ENCODE measurements around the gene INVS. TPM values are rescaled to one million over a fixed set of nuclear protein-coding genes. Genes with fewer than 3 reads are reported as not detected.

Gene INVS
- total and polyA plus RNA-seq, 2 of the 13 experiments (the other 11 are each of a cell fraction or from before 2014, with no cell fraction given), result 11.3 to 16.3 TPM

DNA sequence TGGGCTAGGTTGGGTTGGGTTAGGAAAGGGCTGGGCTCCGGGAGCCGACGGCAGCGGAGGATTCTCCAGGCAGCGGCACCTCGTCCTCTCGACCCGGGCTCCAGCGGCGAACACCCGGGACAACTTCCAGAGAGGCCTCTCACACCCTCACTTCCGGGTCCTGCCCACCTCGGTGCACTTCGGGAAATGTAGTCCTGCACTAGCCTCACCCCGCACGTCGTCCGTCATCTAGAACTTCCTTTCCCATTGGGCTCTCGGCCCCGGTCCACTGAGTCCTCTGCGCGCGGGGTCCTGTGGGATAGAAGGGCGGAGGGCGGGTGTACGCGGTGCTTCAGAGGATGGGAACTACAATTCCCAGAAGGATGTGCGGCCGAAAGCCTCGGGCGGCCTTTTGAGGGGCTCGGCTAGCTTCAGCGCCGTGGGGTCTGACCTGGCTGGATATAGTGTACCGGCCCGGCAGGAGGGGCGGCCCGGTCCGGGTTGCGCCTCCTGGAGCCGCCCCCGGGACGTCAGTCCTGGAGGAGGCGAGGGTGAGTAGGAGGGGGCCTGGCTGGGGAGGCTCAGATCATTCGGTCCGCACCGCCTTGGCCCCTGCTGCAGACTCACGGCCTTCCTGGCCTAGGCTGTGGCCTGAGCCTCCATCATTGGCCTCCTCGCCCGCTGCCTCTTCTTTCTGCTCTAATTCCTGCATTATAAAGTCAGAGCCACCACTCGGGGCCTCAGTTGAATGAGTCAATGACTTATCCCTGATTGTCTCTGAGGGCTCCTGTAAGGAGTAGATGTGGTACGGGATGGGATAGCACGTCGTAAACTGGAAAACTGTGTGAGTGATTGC lies at the start of gene INVS, which contains the start of gene ERP44 (continued):
- TF ChIP-seq ZBTB20 (CRISPR knock-in tag; IDR thresholded peaks at IDR 0.05; ENCODE audit: borderline replicate concordance, low read depth), result no peak
- 0 out of 2 replicates have a peak, but pooled peaks have one; percentile 59 for TF ChIP-seq ZNF329 (CRISPR knock-in tag; IDR thresholded peaks at IDR 0.05; ENCODE audit: low read depth)
- TF ChIP-seq, protein P1, sequence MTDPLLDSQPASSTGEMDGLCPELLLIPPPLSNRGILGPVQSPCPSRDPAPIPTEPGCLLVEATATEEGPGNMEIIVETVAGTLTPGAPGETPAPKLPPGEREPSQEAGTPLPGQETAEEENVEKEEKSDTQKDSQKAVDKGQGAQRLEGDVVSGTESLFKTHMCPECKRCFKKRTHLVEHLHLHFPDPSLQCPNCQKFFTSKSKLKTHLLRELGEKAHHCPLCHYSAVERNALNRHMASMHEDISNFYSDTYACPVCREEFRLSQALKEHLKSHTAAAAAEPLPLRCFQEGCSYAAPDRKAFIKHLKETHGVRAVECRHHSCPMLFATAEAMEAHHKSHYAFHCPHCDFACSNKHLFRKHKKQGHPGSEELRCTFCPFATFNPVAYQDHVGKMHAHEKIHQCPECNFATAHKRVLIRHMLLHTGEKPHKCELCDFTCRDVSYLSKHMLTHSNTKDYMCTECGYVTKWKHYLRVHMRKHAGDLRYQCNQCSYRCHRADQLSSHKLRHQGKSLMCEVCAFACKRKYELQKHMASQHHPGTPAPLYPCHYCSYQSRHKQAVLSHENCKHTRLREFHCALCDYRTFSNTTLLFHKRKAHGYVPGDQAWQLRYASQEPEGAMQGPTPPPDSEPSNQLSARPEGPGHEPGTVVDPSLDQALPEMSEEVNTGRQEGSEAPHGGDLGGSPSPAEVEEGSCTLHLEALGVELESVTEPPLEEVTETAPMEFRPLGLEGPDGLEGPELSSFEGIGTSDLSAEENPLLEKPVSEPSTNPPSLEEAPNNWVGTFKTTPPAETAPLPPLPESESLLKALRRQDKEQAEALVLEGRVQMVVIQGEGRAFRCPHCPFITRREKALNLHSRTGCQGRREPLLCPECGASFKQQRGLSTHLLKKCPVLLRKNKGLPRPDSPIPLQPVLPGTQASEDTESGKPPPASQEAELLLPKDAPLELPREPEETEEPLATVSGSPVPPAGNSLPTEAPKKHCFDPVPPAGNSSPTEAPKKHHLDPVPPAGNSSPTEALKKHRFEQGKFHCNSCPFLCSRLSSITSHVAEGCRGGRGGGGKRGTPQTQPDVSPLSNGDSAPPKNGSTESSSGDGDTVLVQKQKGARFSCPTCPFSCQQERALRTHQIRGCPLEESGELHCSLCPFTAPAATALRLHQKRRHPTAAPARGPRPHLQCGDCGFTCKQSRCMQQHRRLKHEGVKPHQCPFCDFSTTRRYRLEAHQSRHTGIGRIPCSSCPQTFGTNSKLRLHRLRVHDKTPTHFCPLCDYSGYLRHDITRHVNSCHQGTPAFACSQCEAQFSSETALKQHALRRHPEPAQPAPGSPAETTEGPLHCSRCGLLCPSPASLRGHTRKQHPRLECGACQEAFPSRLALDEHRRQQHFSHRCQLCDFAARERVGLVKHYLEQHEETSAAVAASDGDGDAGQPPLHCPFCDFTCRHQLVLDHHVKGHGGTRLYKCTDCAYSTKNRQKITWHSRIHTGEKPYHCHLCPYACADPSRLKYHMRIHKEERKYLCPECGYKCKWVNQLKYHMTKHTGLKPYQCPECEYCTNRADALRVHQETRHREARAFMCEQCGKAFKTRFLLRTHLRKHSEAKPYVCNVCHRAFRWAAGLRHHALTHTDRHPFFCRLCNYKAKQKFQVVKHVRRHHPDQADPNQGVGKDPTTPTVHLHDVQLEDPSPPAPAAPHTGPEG (CRISPR knock-in tag; IDR thresholded peaks at IDR 0.05), result no peak
- TF ChIP-seq SRSF9 (IDR thresholded peaks at IDR 0.05; ENCODE audit: borderline replicate concordance, insufficient read depth, low read depth, low read length, poor library complexity, severe bottlenecking), result no peak
- TF ChIP-seq RBM22 (optimal IDR thresholded peaks at IDR 0.05; ENCODE audit: low read length), result no peak
- peak; percentile 25; the same call in 1 of the 2 replicates for TF ChIP-seq ZNF558 (CRISPR knock-in tag; IDR thresholded peaks at IDR 0.05; ENCODE audit: borderline replicate concordance)
- TF ChIP-seq, protein P2, sequence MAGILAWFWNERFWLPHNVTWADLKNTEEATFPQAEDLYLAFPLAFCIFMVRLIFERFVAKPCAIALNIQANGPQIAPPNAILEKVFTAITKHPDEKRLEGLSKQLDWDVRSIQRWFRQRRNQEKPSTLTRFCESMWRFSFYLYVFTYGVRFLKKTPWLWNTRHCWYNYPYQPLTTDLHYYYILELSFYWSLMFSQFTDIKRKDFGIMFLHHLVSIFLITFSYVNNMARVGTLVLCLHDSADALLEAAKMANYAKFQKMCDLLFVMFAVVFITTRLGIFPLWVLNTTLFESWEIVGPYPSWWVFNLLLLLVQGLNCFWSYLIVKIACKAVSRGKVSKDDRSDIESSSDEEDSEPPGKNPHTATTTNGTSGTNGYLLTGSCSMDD (CRISPR knock-in tag; IDR thresholded peaks at IDR 0.05), result no peak
- no peak for TF ChIP-seq FLYWCH1 (CRISPR knock-in tag; IDR thresholded peaks at IDR 0.05)
- TF ChIP-seq, protein P3, sequence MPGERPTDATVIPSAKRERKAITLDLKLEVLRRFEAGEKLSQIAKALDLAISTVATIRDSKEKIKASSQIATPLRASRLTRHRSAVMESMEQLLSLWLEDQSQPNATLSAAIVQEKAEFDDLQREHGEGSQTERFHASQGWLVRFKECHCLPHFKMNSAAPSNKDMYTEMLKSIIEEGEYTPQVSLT (CRISPR knock-in tag; IDR thresholded peaks at IDR 0.05; ENCODE audit: borderline replicate concordance, low read depth), result no peak
- TF ChIP-seq, protein P4, sequence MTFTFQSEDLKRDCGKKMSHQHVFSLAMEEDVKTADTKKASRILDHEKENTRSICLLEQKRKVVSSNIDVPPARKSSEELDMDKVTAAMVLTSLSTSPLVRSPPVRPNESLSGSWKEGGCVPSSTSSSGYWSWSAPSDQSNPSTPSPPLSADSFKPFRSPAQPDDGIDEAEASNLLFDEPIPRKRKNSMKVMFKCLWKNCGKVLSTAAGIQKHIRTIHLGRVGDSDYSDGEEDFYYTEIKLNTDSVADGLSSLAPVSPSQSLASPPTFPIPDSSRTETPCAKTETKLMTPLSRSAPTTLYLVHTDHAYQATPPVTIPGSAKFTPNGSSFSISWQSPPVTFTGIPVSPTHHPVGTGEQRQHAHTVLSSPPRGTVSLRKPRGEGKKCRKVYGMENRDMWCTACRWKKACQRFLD (CRISPR knock-in tag; IDR thresholded peaks at IDR 0.05; ENCODE audit: borderline replicate concordance), result no peak; the same call in 1 of the 2 replicates
- no peak for TF ChIP-seq ZNF7 (CRISPR knock-in tag; IDR thresholded peaks at IDR 0.05)
- no peak for TF ChIP-seq SCMH1 (CRISPR knock-in tag; IDR thresholded peaks at IDR 0.05; ENCODE audit: borderline replicate concordance)
- TF ChIP-seq CBX5 (CRISPR knock-in tag; IDR thresholded peaks at IDR 0.05; ENCODE audit: borderline replicate concordance), result 0 out of 2 replicates have a peak, but pooled peaks have one; percentile 34
- no peak for TF ChIP-seq ZNF749 (CRISPR knock-in tag; IDR thresholded peaks at IDR 0.05; ENCODE audit: borderline replicate concordance)
- TF ChIP-seq HOXA3 (CRISPR knock-in tag; IDR thresholded peaks at IDR 0.05), result peak; percentile 25; the same call in 1 of the 2 replicates
- no peak; the same call in 1 of the 2 replicates for TF ChIP-seq DNMT1 (CRISPR knock-in tag; IDR thresholded peaks at IDR 0.05)
- TF ChIP-seq, protein P5, sequence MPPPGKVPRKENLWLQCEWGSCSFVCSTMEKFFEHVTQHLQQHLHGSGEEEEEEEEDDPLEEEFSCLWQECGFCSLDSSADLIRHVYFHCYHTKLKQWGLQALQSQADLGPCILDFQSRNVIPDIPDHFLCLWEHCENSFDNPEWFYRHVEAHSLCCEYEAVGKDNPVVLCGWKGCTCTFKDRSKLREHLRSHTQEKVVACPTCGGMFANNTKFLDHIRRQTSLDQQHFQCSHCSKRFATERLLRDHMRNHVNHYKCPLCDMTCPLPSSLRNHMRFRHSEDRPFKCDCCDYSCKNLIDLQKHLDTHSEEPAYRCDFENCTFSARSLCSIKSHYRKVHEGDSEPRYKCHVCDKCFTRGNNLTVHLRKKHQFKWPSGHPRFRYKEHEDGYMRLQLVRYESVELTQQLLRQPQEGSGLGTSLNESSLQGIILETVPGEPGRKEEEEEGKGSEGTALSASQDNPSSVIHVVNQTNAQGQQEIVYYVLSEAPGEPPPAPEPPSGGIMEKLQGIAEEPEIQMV (CRISPR knock-in tag; IDR thresholded peaks at IDR 0.05; ENCODE audit: low read depth), result 0 out of 2 replicates have a peak, but pooled peaks have one; percentile 28
- peak; percentile 21; the same call in 1 of the 2 replicates for TF ChIP-seq ONECUT2 (CRISPR knock-in tag; IDR thresholded peaks at IDR 0.05)

Measured in HepG2 (cell line).